ENCODE measurements around the gene PPP2R5E.

Gene PPP2R5E

GRCh38 chr14:63431466-63431865 is 111.7 kb downstream of the PPP2R5E start:
- TF ChIP-seq CTCF (IDR thresholded peaks at IDR 0.05; ENCODE audit: low read depth, low read length, missing control alignments), result no peak
- no peak overlapping the region for H3K4me3 ChIP-seq (ENCODE audit: low read depth, low read length)
- no peak for DNase-seq (ENCODE audit: low read depth)

DNA sequence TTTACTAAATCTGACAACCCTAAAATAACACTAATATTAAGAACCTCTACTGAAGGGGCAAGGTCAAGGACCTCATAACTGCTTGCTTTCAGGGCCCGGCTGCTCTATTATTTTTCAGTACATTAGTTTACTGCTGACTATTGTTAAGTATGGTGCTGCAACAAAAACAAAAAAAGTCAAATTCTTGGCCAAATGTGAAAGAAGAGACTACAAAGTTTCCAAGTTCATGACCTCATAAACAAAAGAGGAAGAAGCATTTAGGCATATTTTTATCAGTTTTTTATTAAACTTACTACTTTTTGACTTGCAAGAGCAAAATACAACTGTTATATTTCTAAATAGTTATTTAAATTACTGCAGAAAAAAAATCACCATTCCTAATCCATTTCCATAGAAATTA is 114.7 kb downstream of the PPP2R5E start:
- TF ChIP-seq CTCF (IDR thresholded peaks at IDR 0.05; ENCODE audit: low read depth, low read length, missing control alignments), result no peak
- DNase-seq (ENCODE audit: low read depth), result no peak
- H3K4me3 ChIP-seq (ENCODE audit: low read depth, low read length), result no peak overlapping the region

- no peak for DNase-seq (ENCODE audit: low read depth)
These were observed 116.3 kb downstream of the PPP2R5E start for GRCh38 chr14:63426838-63427352.

GRCh38 chr14:63423889-63424288 is 119.3 kb downstream of the PPP2R5E start:
- no peak overlapping the region for H3K4me3 ChIP-seq (ENCODE audit: low read depth, low read length)
- DNase-seq (ENCODE audit: low read depth), result no peak
- no peak for TF ChIP-seq CTCF (IDR thresholded peaks at IDR 0.05; ENCODE audit: low read depth, low read length, missing control alignments)

More at GRCh38 chr14:63426838-63427352, 116.3 kb downstream of the PPP2R5E start:
- no peak overlapping the region for H3K4me3 ChIP-seq (ENCODE audit: low read depth, low read length)
- TF ChIP-seq CTCF (IDR thresholded peaks at IDR 0.05; ENCODE audit: low read depth, low read length, missing control alignments), result no peak

GRCh38 chr14:63423381-63423780 is 119.8 kb downstream of the PPP2R5E start:
- no peak for TF ChIP-seq CTCF (IDR thresholded peaks at IDR 0.05; ENCODE audit: low read depth, low read length, missing control alignments)
- H3K4me3 ChIP-seq (ENCODE audit: low read depth, low read length), result no peak overlapping the region
- DNase-seq (ENCODE audit: low read depth), result no peak

DNA sequence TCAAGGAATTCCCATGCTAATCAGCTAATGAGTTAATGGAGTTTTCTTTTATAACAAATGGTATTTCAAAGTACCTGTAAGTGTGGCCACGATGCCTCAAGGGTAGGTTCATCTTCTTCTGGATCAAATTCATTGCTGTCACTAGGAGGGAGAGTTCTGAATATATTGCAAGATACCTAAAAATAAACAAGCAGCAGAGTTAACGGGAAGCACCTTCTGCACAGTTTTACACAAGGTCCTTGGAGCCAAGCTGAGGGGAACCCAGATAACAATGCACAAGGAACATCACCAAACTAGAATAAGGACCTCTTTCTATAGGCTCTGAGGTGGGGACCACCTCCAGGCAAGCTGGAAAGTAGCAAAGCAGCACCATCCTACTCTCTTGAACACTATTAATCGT is 121.3 kb downstream of the PPP2R5E start:
- TF ChIP-seq CTCF (IDR thresholded peaks at IDR 0.05; ENCODE audit: low read depth, low read length, missing control alignments), result no peak
- H3K4me3 ChIP-seq (ENCODE audit: low read depth, low read length), result no peak overlapping the region
- DNase-seq (ENCODE audit: low read depth), result no peak

DNA sequence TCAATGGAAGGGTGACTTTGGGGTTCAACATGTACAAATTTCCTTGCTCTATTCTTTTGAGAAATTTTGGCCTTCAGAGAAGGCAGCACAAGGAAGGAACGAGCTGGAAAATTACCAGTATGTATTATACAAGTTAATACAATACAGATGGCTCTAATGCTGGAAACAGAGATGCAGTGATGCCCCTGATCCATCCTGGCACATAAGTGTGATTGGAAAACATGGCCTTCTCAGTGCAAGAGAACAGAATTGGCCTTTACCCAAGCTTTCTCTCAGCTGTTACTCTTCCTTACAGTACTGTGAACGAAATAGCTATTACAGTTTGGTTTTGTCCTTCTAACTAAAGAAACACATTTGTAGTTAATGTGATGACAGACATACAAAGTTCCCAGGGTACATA is 122.0 kb downstream of the PPP2R5E start:
- DNase-seq (ENCODE audit: low read depth), result no peak
- TF ChIP-seq CTCF (IDR thresholded peaks at IDR 0.05; ENCODE audit: low read depth, low read length, missing control alignments), result no peak
- no peak overlapping the region for H3K4me3 ChIP-seq (ENCODE audit: low read depth, low read length)
